Neural cell (in vitro differentiated cells): Measurements from ENCODE around the gene RAB4B. TPM values are rescaled to one million over a fixed set of nuclear protein-coding genes. Genes with fewer than 3 reads are reported as not detected.
A peak's percentile ranks its signal among the peaks of the same experiment; 100 is the strongest.

ENCODE experiments used
- H2AFZ ChIP-seq: fragments of 200-600, 300-800 bp; sonication (generic), shearing (Covaris generic); 2 replicates; pipeline ENCODE4 v1.6.0; 2014; ENCODE audit warnings: low read depth, mild to moderate bottlenecking, antibody characterized with exemption, low read length, moderate library complexity
- H3F3A ChIP-seq: fragments of 200-600 bp; shearing (Covaris generic); 2 replicates; pipeline ENCODE4 v1.6.1; 2016; ENCODE audit warnings: mild to moderate bottlenecking, moderate library complexity, mixed read lengths, antibody characterized with exemption, low read length; ENCODE audit not compliant: insufficient read depth, poor library complexity, severe bottlenecking
- H3K27ac ChIP-seq: fragments of 200-600, 300-800 bp; sonication (generic), shearing (Covaris generic); 2 replicates; pipeline ENCODE4 v1.5.1; 2014; ENCODE audit warnings: mild to moderate bottlenecking, low read length, moderate library complexity
- H3K27me3 ChIP-seq: fragments of 300-800, 200-600 bp; sonication (generic), shearing (Covaris generic); 2 replicates; pipeline ENCODE4 v1.6.0; 2014; ENCODE audit warnings: mild to moderate bottlenecking, low read depth, low read length, moderate library complexity; ENCODE audit not compliant: insufficient read depth
- H3K36me3 ChIP-seq: fragments of 300-800, 200-600 bp; sonication (generic), shearing (Covaris generic); 2 replicates; pipeline ENCODE4 v1.5.1; 2014; ENCODE audit warnings: mild to moderate bottlenecking, antibody characterized with exemption, low read length, moderate library complexity; ENCODE audit not compliant: insufficient read depth
- H3K4me2 ChIP-seq: fragments of 300-800, 200-600 bp; sonication (generic), shearing (Covaris generic); 2 replicates; pipeline ENCODE4 v1.6.0; 2014; ENCODE audit warnings: mild to moderate bottlenecking, low read length
- H3K4me3 ChIP-seq: fragments of 300-800, 200-600 bp; sonication (generic), shearing (Covaris generic); 2 replicates; pipeline ENCODE4 v1.5.1; 2014; ENCODE audit warnings: mild to moderate bottlenecking, low read length, moderate library complexity
- H3K79me2 ChIP-seq: fragments of 200-600 bp; shearing (Covaris generic); replicated peaks from 2 replicates; pipeline ENCODE4 v1.6.0; 2014; ENCODE audit warnings: mild to moderate bottlenecking, low read length, moderate library complexity; ENCODE audit not compliant: insufficient read depth
- H3K9ac ChIP-seq: fragments of 300-800, 200-600 bp; sonication (generic), shearing (Covaris generic); 2 replicates; pipeline ENCODE4 v1.6.1; 2016; ENCODE audit warnings: mild to moderate bottlenecking, low read length, mixed read lengths
- H3K9me2 ChIP-seq: fragments of 200-600 bp; shearing (Covaris generic); 2 replicates; pipeline ENCODE4 v1.6.1; 2016; ENCODE audit warnings: mild to moderate bottlenecking, low read length, mixed read lengths; ENCODE audit not compliant: insufficient read depth
- H3K9me3 ChIP-seq: fragments of 200-600, 300-800 bp; sonication (generic), shearing (Covaris generic); 2 replicates; pipeline ENCODE4 v1.6.1; 2016; ENCODE audit warnings: mild to moderate bottlenecking, mixed run types, low read length, moderate library complexity, mixed read lengths
- H4K20me1 ChIP-seq: fragments of 200-600 bp; shearing (Covaris generic); 2 replicates; pipeline ENCODE4 v1.6.1; 2016; ENCODE audit warnings: mild to moderate bottlenecking, mixed run types; ENCODE audit not compliant: insufficient read depth
- EP300 ChIP-seq: fragments of 450-650 bp; conservative IDR thresholded peaks from 2 replicates; pipeline ENCODE4 v1.6.1; 2014; ENCODE audit warnings: antibody characterized with exemption, mild to moderate bottlenecking, moderate library complexity; ENCODE audit not compliant: poor library complexity, severe bottlenecking
- EZH2 ChIP-seq: fragments of 200-600, 300-800 bp; shearing (Covaris generic), sonication (generic); IDR thresholded peaks from 2 replicates; pipeline ENCODE4 v1.6.1; 2014; ENCODE audit warnings: antibody characterized with exemption, low read length, borderline replicate concordance, mild to moderate bottlenecking; ENCODE audit not compliant: insufficient read depth, poor library complexity, severe bottlenecking
- MXI1 ChIP-seq: fragments of 450-650 bp; conservative IDR thresholded peaks from 2 replicates; pipeline ENCODE4 v1.6.1; 2014; ENCODE audit warnings: antibody characterized with exemption, mild to moderate bottlenecking; ENCODE audit not compliant: poor library complexity, severe bottlenecking
- POLR2AphosphoS5 ChIP-seq: IDR thresholded peaks from 2 replicates; pipeline ENCODE4 v1.6.1; 2012
- RAD21 ChIP-seq: fragments of 450-650 bp; conservative IDR thresholded peaks from 2 replicates; pipeline ENCODE4 v1.6.1; 2014; ENCODE audit warnings: antibody characterized with exemption, mild to moderate bottlenecking, moderate library complexity
- SMC3 ChIP-seq: fragments of 450-650 bp; conservative IDR thresholded peaks from 2 replicates; pipeline ENCODE4 v1.6.1; 2014; ENCODE audit warnings: antibody characterized with exemption, mild to moderate bottlenecking, moderate library complexity; ENCODE audit not compliant: poor library complexity
- TAF1 ChIP-seq: IDR thresholded peaks from 2 replicates; pipeline ENCODE4 v1.6.1; 2012; ENCODE audit warnings: low read depth
- polyA plus RNA-seq: library from polyadenylated mRNA; depleted of rRNA; stranded (reverse); fragments of >200 nt; gene quantifications from 2 replicates; pipeline ENCODE4 v1.2.3, GENCODE V29; 2014
- TF ChIP-seq, protein P1 (sequence below): fragments of 450-650 bp; IDR thresholded peaks from 2 replicates; pipeline ENCODE4 v1.5.1; 2014; ENCODE audit warnings: antibody characterized with exemption, mild to moderate bottlenecking, moderate library complexity; ENCODE audit not compliant: poor library complexity, severe bottlenecking
- TF ChIP-seq, protein P2 (sequence below): IDR thresholded peaks from 2 replicates; pipeline ENCODE4 v1.6.1; 2012; ENCODE audit warnings: borderline replicate concordance

The RAB4B gene
- polyA plus RNA-seq, 1 donor from 2014 or later, result 66.0 TPM

DNA sequence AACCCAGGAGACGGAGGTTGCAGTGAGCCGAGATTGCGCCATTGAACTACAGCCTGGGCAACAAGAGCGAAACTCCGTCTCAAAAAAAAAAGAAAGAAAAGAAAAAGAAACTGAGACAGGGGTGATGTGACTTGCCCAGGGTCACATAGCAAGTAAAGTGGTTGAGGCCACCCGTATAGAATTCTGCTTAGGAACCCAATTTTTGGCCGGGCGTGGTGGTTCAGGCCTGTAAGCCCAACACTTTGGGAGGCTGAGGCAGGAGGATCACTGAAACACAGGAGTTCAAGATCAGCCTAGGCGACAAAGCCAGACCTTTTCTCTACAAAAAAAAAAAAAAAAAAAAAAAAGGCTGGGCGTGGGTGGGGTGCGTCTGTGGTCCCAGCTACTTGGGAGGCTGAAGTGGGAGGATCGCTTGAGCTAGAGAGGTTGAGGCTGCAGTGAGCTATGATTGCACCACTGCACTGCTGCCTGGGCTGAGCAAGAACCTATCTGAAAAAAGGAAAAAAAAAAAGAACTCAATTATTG lies 25.7 kb upstream of the RAB4B start:
- no peak overlapping the region for H3K9ac ChIP-seq
- H3K9me3 ChIP-seq, result no peaks in the 10 kb centered on the region
- H3F3A ChIP-seq, result no peaks in the 10 kb centered on the region
- peak overlapping the region; percentile 81 for H3K4me3 ChIP-seq
- no peaks in the 10 kb centered on the region for H4K20me1 ChIP-seq
- H3K9me2 ChIP-seq, result no peaks in the 10 kb centered on the region
- no peaks in the 10 kb centered on the region for H3K27me3 ChIP-seq
- H3K4me2 ChIP-seq, result no peak overlapping the region
- H3K36me3 ChIP-seq, result no peaks in the 10 kb centered on the region
- no peak overlapping the region for H3K27ac ChIP-seq
- no peak overlapping the region for H2AFZ ChIP-seq
- TF ChIP-seq POLR2AphosphoS5 (no peak), SMC3 (no peak), EP300 (no peak), EZH2 (no peak), MXI1 (no peak), TAF1 (no peak), RAD21 (no peak)
- TF ChIP-seq, protein P1, sequence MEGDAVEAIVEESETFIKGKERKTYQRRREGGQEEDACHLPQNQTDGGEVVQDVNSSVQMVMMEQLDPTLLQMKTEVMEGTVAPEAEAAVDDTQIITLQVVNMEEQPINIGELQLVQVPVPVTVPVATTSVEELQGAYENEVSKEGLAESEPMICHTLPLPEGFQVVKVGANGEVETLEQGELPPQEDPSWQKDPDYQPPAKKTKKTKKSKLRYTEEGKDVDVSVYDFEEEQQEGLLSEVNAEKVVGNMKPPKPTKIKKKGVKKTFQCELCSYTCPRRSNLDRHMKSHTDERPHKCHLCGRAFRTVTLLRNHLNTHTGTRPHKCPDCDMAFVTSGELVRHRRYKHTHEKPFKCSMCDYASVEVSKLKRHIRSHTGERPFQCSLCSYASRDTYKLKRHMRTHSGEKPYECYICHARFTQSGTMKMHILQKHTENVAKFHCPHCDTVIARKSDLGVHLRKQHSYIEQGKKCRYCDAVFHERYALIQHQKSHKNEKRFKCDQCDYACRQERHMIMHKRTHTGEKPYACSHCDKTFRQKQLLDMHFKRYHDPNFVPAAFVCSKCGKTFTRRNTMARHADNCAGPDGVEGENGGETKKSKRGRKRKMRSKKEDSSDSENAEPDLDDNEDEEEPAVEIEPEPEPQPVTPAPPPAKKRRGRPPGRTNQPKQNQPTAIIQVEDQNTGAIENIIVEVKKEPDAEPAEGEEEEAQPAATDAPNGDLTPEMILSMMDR, result no peak
- TF ChIP-seq, protein P2, sequence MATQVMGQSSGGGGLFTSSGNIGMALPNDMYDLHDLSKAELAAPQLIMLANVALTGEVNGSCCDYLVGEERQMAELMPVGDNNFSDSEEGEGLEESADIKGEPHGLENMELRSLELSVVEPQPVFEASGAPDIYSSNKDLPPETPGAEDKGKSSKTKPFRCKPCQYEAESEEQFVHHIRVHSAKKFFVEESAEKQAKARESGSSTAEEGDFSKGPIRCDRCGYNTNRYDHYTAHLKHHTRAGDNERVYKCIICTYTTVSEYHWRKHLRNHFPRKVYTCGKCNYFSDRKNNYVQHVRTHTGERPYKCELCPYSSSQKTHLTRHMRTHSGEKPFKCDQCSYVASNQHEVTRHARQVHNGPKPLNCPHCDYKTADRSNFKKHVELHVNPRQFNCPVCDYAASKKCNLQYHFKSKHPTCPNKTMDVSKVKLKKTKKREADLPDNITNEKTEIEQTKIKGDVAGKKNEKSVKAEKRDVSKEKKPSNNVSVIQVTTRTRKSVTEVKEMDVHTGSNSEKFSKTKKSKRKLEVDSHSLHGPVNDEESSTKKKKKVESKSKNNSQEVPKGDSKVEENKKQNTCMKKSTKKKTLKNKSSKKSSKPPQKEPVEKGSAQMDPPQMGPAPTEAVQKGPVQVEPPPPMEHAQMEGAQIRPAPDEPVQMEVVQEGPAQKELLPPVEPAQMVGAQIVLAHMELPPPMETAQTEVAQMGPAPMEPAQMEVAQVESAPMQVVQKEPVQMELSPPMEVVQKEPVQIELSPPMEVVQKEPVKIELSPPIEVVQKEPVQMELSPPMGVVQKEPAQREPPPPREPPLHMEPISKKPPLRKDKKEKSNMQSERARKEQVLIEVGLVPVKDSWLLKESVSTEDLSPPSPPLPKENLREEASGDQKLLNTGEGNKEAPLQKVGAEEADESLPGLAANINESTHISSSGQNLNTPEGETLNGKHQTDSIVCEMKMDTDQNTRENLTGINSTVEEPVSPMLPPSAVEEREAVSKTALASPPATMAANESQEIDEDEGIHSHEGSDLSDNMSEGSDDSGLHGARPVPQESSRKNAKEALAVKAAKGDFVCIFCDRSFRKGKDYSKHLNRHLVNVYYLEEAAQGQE, result no peak
- H3K79me2 ChIP-seq, result peaks cover 45% of the 10 kb centered on the region

DNA sequence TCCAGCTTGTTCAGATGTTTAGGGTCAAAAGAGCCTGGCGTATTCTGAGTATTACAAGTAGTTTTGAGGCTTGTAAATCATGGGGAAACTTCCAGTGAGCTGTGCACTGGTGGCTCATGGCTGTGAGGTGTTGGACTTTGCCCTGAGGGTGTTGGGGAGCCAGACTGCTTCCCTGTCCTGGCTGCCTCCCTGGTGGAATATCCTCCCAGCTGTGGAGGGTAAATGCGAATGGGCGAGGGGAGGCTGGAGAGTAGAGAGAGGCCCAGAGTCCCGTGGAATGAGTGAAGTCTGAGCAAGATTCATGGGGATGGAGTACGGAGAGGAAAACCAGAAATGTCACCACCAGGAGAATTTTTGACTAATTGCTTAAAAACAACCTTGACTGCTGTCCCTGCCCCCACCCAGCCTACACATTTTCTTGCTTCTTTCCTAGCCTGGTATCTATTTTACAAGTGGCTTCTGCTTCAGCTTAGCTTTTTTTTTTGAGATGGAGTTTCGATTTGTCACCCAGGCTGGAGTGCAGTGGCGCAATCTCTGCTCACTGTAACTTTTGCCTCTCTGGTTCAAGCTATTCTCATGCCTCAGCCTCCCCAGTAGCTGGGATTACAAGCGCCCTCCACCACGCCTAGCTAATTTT lies 23.3 kb upstream of the RAB4B start:
- no peaks in the 10 kb centered on the region for H3K9me3 ChIP-seq
- TF ChIP-seq POLR2AphosphoS5 (no peak), MXI1 (no peak), TAF1 (no peak), SMC3 (no peak), EP300 (no peak), EZH2 (no peak), RAD21 (no peak)
- TF ChIP-seq, protein P2, result no peak
- TF ChIP-seq, protein P1, result no peak
- no peak overlapping the region for H3K9ac ChIP-seq
- H3K4me2 ChIP-seq, result no peak overlapping the region
- H3K9me2 ChIP-seq, result no peaks in the 10 kb centered on the region
- H3K4me3 ChIP-seq, result no peak overlapping the region
- H3K79me2 ChIP-seq, result peaks cover 39% of the 10 kb centered on the region
- no peaks in the 10 kb centered on the region for H4K20me1 ChIP-seq
- H3K27ac ChIP-seq, result no peak overlapping the region
- H3K27me3 ChIP-seq, result no peaks in the 10 kb centered on the region
- no peaks in the 10 kb centered on the region for H3F3A ChIP-seq
- no peak overlapping the region for H2AFZ ChIP-seq
- H3K36me3 ChIP-seq, result no peaks in the 10 kb centered on the region
